ENCODE results near the gene KLHL3. TPM values are rescaled to one million over a fixed set of nuclear protein-coding genes. Genes with fewer than 3 reads are reported as not detected.

The KLHL3 gene
- total and polyA plus RNA-seq, 2 donors (not counting 3 experiments of a cell fraction or from before 2014, with no cell fraction given): 8.8 to 13.6 TPM

GRCh38 chr5:137658324-137658723 is 77.6 kb downstream of the KLHL3 start:
- H3K36me3 ChIP-seq (ENCODE audit: control insufficient read depth in 2 of 2, extremely low read depth in 1 of 2, insufficient read depth in 2 of 2, low read length in 2 of 2): peaks cover 0 to 17% of the 10 kb centered on the region in 2 experiments
- CTCF ChIA-PET: interaction anchor here (0.8 to 6.1 kb wide), 5 partner anchors 11 to 87 kb away, joined by 4 to 721 read pairs (median 217); partner anchors contain the start of gene KLHL3

GRCh38 chr5:137657073-137657472 is 78.8 kb downstream of the KLHL3 start:
- DNase-seq (ENCODE audit: low read depth, low spot score): no peak
- Histone ChIP-seq H3K27ac (ENCODE audit: insufficient read depth, low read depth, low read length) (no peak overlapping the region), H3K27me3 (ENCODE audit: control insufficient read depth in 2 of 2, insufficient read depth in 2 of 2, low read length in 2 of 2) (no peaks in the 10 kb centered on the region), H3K9me3 (replicated peaks; ENCODE audit: control insufficient read depth, insufficient read depth, low read length) (no peaks in the 10 kb centered on the region), H3K4me1 (ENCODE audit: control insufficient read depth, extremely low read depth, insufficient read depth, low read length) (peaks cover 4% of the 10 kb centered on the region), H3K79me2 (ENCODE audit: control insufficient read depth, insufficient read depth, low read length) (no peaks in the 10 kb centered on the region), H3K36me3 (ENCODE audit: control insufficient read depth in 2 of 2, extremely low read depth in 1 of 2, insufficient read depth in 2 of 2, low read length in 2 of 2) (peaks cover 0 to 17% of the 10 kb centered on the region in 2 experiments), H4K20me1 (replicated peaks; ENCODE audit: control insufficient read depth, extremely low read depth, insufficient read depth, low read length) (no peaks in the 10 kb centered on the region), H3K4me2 (ENCODE audit: insufficient read depth, low read length) (no peak overlapping the region), H3K9me1 (replicated peaks; ENCODE audit: control insufficient read depth, extremely low read depth, insufficient read depth, low read length) (no peaks in the 10 kb centered on the region), H3K4me3 (replicated peaks in 1 of 3; ENCODE audit: insufficient read depth in 1 of 3, low read depth in 1 of 3, low read length in 3 of 3) (no peak overlapping the region), H2AFZ (ENCODE audit: low read depth, low read length) (no peak overlapping the region), H3K9ac (replicated peaks; ENCODE audit: extremely low read depth, insufficient read depth, low read length) (no peak overlapping the region)
- POLR2A ChIA-PET: no interaction called here
- intact Hi-C loops (cut with micrococcal nuclease): no loop called here
- BruUV-seq (replicated peaks): no TSS peak
- FAIRE-seq: no peak
- CTCF ChIA-PET: interaction anchor here (0.5 to 5.8 kb wide), 4 partner anchors 28 to 336 kb away, joined by 3 to 226 read pairs (median 16); partner anchors contain the start of gene KLHL3
- dilution Hi-C loops (cut with MboI; ENCODE audit: extremely low pct_ligation_motif_present, low sequenced_read_pairs): loop anchor here (25.0 kb wide), 1 partner anchor 105 kb away; the partner anchor contains the start of gene HNRNPA0
- TF ChIP-seq CTCF (IDR thresholded peaks at IDR 0.05; ENCODE audit: extremely low read depth in 1 of 2, insufficient read depth in 1 of 2, low read depth in 1 of 2, low read length in 2 of 2) (no peak), JUN (IDR thresholded peaks at IDR 0.05; ENCODE audit: borderline replicate concordance, insufficient read depth, insufficient read length, low read depth) (no peak), MYC (IDR thresholded peaks at IDR 0.05; ENCODE audit: low read depth, low read length) (no peak), POLR2A (IDR thresholded peaks at IDR 0.05; ENCODE audit: low read depth, low read length) (no peak), POLR2AphosphoS5 (IDR thresholded peaks at IDR 0.05; ENCODE audit: insufficient read depth, low read depth, low read length) (no peak), FOS (IDR thresholded peaks at IDR 0.05; ENCODE audit: borderline replicate concordance, insufficient read depth, low read length) (no peak), EZH2 (IDR thresholded peaks at IDR 0.05; ENCODE audit: borderline replicate concordance, low read depth, low read length, severe bottlenecking) (no peak), GATA2 (IDR thresholded peaks at IDR 0.05; ENCODE audit: insufficient read depth, insufficient read length, low read depth, low read length) (no peak)
- TF ChIP-seq, protein P1, sequence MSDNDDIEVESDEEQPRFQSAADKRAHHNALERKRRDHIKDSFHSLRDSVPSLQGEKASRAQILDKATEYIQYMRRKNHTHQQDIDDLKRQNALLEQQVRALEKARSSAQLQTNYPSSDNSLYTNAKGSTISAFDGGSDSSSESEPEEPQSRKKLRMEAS (IDR thresholded peaks at IDR 0.05; ENCODE audit: insufficient read depth, insufficient read length): no peak

More at GRCh38 chr5:137658324-137658723, 77.6 kb downstream of the KLHL3 start:
- Histone ChIP-seq H3K4me1 (ENCODE audit: control insufficient read depth, extremely low read depth, insufficient read depth, low read length) (peaks cover 4% of the 10 kb centered on the region), H3K79me2 (ENCODE audit: control insufficient read depth, insufficient read depth, low read length) (no peaks in the 10 kb centered on the region), H2AFZ (ENCODE audit: low read depth, low read length) (no peak overlapping the region), H3K4me3 (replicated peaks in 1 of 3; ENCODE audit: insufficient read depth in 1 of 3, low read depth in 1 of 3, low read length in 3 of 3) (no peak overlapping the region), H3K9me3 (replicated peaks; ENCODE audit: control insufficient read depth, insufficient read depth, low read length) (no peaks in the 10 kb centered on the region), H3K9me1 (replicated peaks; ENCODE audit: control insufficient read depth, extremely low read depth, insufficient read depth, low read length) (no peaks in the 10 kb centered on the region), H4K20me1 (replicated peaks; ENCODE audit: control insufficient read depth, extremely low read depth, insufficient read depth, low read length) (no peaks in the 10 kb centered on the region), H3K27me3 (ENCODE audit: control insufficient read depth in 2 of 2, insufficient read depth in 2 of 2, low read length in 2 of 2) (no peaks in the 10 kb centered on the region), H3K4me2 (ENCODE audit: insufficient read depth, low read length) (no peak overlapping the region), H3K27ac (ENCODE audit: insufficient read depth, low read depth, low read length) (no peak overlapping the region), H3K9ac (replicated peaks; ENCODE audit: extremely low read depth, insufficient read depth, low read length) (no peak overlapping the region)
- POLR2A ChIA-PET: interaction anchor here (0.6 kb wide), 1 partner anchor 84 kb away, joined by 5 read pairs; no protein-coding TSS in a partner anchor
- TF ChIP-seq POLR2AphosphoS5 (IDR thresholded peaks at IDR 0.05; ENCODE audit: insufficient read depth, low read depth, low read length) (no peak), MYC (IDR thresholded peaks at IDR 0.05; ENCODE audit: low read depth, low read length) (no peak), JUN (IDR thresholded peaks at IDR 0.05; ENCODE audit: borderline replicate concordance, insufficient read depth, insufficient read length, low read depth) (no peak)
- DNase-seq (ENCODE audit: low read depth, low spot score) (no peak), FAIRE-seq (no peak)
- BruUV-seq (replicated peaks): no TSS peak
- dilution Hi-C loops (cut with MboI; ENCODE audit: extremely low pct_ligation_motif_present, low sequenced_read_pairs): loop anchor here (25.0 kb wide), 1 partner anchor 104 kb away; the partner anchor contains the start of gene HNRNPA0
- intact Hi-C loops (cut with micrococcal nuclease): no loop called here

All from endothelial cell of umbilical vein (primary cell).